GM19240 (cell line): Measurements from ENCODE around the gene SORBS1.

Experiments
- DNase-seq: peaks from one replicate; pipeline ENCODE4 v3.0.0; 2011; ENCODE audit warnings: low spot score; ENCODE audit not compliant: insufficient read length

Gene SORBS1

GRCh38 chr10:95566136-95566535 is 5.0 kb upstream of the SORBS1 start:
- DNase-seq, result no peak

DNA sequence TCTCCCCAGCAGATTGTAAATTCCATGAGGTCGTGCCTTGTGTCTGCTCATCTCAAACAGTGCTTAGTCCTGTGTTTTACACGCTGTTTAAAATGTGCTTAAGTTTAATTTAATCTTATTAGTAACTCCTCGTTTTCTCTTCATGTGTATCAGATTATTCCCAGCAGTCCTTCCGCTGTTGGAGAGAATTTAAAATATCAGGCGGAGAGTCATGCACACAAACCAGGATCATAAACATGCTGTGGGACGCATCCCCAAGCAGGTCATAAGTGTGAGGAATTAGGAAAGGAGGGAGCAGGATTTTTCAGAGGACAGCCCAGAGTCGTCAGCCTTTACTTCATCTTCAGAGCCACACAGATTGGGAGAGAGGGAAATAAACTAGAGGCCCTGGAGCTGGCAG is 4.2 kb upstream of the SORBS1 start:
- DNase-seq, result no peak

DNA sequence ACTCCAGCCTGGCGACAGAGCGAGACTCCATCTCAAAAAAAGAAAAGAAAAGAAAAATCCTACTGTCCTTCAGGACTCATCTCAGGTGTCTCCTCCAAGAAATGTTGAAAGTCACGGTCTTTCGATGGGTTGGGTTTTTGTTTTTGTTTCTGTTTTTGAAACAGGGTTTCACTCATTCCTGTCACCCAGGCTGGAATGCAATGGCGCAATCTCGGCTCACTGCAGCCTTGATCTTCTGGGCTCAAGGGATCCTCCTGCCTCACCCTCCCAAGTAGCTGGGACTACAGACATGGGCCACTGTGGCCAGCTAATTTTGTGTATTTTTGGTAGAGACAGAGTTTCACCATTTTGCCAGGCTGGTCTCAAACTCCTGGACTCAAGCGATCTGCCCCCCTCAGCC is 3.1 kb upstream of the SORBS1 start:
- DNase-seq, result no peak

- DNase-seq, result no peak
Measured at GRCh38 chr10:95562341-95562965, 1.3 kb upstream of the SORBS1 start.

DNA sequence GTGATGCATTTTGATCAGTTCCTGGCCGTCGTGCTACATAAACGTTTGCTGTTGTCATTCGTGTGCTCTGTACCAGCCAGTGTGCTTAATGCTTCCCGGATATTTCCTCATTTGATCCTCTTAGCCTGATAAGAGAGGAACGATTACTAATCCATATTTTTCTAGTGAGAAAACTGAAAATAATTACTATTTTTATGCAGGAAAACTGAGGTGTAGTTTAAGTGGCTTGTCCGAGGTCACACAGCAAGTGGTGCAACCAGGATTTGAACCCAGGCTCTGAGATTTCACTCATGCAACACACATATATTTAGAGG is 650 bp upstream of the SORBS1 start:
- no peak for DNase-seq

DNA sequence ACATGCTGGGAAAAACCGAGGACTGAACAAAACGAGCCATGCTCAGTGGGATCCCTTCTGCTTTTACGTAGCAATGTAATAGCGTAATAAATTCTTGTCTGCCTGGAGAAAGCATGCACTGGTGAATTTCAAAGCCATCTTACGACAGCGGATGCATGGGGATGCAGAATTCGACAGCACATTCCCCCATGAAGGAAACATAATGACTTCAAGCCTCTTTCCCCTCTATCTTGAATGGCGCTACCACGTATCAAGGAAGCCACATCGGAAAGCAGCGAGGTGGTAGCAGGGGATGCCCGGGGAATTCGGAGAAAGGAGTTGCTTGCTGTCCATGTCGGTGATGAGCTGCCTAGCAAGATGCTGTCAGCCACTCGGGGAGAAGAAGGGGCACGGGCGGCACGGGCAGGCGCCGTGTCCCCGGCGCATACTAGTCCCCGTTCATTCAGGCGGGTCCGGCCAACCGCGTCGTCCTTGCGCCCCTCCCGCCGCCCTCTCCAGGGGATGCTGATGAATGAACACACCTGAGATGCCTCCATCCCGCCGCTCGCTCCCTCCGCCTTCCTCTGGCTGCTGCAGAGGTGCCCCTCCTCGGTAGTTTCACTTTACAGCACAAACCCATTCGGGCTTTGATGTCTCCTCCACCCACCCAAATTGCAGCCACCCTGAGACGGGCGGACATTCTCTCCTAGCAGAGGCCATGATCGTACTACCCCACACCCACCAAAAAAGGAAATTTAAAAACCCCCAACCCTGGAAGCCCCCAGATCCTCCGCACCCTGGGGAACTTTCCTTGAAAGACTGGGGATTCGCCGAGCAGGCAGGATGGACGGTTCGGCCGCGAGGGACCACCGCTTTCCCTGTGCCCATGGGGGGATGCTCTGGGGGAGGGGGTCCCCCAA is 644 bp downstream of the SORBS1 start:
- peak; percentile 35 for DNase-seq

DNA sequence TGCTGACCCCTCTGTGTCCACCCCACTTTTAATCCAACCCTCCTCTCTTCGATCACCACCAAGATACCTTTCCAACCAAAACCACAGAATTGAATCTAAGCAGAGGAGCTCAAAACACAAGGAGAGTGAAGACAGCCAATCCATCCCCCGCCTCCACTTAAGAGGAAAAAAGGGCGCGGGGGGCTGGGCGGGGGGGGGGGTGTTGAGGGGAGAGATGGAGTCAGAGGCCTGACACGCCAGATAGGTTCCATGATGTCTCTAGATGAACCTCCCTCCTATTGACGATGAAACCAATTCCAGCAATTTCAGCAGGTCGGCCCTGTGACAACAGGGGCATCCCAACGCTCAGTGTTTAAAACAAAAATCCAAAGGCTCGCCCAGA is 1.3 kb downstream of the SORBS1 start:
- no peak for DNase-seq

- DNase-seq, result no peak
Measured at GRCh38 chr10:95559471-95559870, 1.7 kb downstream of the SORBS1 start.

DNA sequence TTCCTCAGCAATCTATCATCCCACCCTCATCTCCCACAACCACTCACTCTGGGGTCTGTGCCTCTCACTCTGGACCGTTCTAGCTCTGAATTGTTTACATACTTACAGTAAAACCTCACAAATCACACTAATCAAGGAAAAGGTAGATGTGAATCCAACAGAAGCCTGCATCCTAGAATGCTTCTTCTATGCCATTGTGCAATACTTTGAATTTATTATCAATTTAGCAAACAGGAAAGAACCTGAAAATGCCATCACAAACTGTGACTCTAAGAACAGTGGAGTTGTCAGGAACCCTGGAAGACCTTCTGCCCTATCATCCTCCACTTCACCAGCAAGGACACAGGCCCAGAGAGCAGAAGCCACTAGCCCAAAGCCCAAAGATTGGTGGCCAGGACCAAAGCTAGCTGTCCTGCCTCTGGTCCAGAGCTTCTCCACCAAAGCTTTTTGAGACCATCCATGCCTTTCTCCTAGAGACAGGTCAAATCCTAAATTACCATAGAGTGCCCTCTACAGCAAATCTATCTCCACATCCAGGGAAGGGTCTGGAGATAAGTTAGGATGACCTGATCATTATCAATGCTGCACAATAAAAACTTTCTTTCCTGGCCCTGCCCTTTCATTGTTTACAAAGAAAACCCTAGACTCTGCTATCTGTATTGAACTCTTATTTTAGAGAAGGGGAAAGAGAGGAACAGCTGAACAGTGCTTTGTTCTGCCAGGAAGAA is 2.4 kb downstream of the SORBS1 start:
- DNase-seq, result no peak

- DNase-seq, result no peak
Measured at GRCh38 chr10:95556994-95557767, 4.0 kb downstream of the SORBS1 start.

- no peak for DNase-seq
Measured at GRCh38 chr10:95553674-95554073, 7.5 kb downstream of the SORBS1 start.

DNA sequence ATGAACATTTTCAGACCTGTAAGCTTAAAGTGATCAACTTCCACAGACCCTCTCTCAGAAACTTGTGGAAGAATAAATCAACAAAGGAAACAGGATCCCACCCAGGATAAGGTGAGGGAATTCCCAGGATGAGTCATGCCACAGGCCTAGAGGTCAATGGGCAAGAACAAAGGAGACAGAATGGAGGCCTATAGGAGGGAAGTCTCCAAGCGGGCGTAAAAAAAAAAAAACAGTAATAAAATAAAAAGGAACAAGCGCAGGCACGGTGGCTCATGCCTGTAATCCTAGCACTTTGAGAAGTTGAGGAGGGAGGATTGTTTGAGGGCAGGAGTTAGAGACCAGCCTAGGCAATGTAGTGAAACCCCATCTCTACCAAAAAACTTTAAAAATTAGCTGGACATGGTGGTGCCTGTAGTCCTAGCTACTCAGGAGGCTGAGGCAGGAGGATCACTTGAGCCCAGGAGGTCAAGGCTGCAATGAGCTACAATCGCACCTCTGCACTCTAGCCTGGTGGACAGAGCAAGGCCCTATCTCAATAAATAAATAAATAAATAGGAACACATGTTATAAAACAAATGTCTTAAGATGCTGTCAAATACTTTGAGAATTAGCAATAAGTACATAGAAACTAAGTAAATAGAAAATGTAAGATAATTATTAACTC is 8.4 kb downstream of the SORBS1 start:
- DNase-seq, result no peak

DNA sequence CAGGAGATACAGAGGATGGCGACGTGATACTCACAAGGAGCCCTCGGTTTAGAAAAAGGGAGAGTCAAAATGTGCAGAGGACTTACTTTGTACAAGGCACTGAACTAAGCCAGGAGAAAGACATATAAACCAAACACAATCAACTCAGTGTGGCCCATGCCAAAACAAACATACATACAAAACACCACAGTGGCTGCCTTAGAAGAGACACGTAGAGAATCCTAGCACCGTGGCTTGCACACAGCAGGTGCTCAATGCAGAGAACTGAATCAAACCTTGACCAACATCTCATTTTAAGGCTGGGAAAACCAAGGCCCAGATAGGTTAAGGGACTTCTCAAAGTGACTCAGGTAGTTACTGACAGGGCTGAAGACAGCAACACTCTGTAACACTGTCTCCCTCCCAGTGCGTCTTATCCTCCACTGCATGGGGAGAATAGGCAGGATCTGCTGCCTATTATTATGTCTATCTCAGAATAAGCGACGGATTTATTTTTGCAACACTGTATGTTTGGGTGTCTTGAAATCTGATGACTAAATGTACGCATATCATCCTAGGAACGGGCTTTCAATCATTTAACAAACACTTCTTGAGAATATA is 11.0 kb downstream of the SORBS1 start:
- no peak for DNase-seq

DNA sequence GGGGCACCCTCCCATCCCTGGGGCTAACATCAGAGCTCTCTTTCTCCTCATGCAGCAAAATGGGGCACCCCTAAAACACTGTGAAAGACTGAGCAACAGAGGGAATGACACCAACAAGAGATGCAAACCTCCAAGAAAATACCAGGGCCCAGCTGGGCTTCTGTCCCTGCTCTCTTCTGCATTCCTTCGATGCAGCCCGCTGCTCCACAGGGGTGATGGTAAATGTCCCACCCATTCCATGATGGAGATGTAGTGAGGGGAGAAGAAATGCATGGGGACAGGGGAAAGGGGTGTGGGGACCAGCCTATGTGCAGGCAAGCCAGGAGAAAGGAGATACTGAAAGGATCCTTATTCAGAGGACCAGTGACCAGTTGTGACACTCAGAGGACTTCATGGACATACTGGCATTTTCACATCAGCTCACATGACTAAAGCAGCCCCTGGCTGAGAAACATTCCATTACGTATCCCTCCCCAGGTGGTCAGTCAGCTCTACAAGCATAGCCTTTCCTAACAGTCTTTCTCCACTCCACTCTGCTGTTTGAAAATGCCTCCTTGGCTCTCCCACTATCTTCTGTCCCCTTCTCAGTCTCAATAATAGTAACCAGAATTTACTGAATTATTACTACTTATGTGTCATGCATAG is 13.3 kb downstream of the SORBS1 start:
- DNase-seq, result no peak

- DNase-seq, result no peak
Measured at GRCh38 chr10:95547197-95547596, 14.0 kb downstream of the SORBS1 start.

- no peak for DNase-seq
Measured at GRCh38 chr10:95545981-95546380, 15.2 kb downstream of the SORBS1 start.

DNA sequence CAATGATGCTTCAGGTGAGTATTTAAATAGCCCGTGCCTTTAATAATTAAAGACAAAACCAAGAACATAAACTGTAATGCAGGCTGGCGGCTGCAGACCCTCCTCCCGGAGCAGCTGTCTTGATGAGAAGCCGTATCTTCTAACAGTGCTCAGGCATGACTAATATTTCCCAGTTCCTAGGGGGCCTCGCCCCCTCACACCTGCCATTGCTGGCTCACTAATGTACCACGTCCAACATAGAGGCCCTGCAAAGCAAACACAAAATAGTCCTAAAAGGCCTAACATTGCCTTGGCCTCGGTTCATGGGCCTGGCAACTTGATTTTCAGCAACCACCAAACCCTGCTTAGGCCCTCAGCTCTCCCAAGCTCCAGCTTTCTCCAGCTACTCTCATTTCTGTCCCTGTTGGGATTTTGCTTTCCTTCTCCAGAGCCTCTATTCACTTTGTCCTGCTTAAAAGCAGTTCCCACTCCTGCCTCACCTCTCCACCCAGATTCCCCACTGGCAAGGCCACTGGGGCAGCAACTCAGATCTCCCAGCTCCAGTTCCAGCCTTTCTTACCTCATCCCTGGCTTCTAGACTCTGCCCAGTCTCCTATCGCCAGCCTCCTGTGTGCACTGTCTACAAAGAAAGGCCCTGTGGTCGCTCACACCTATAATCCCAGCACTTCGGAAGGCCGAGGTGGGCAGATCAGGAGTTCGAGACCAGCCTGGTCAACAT is 16.2 kb downstream of the SORBS1 start:
- no peak for DNase-seq

DNA sequence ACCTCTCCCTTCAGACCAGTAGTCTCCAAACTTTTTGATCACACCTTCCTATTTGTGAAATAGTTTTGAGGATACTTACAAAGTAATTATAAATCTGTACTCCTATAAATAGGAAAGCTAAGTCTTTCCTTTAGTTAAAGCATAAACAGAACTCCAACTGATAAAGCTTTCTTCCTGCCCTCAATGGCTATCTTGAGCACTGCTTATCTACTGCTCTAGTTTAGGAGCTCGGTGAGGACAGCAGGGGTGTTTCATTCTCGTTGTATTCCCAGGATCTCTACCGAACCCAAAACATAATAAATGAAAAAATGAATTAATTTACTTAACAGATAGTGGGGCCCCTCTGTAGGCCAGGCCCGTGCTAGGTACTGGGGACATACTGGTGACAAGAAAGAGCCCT is 17.7 kb downstream of the SORBS1 start:
- DNase-seq, result no peak

DNA sequence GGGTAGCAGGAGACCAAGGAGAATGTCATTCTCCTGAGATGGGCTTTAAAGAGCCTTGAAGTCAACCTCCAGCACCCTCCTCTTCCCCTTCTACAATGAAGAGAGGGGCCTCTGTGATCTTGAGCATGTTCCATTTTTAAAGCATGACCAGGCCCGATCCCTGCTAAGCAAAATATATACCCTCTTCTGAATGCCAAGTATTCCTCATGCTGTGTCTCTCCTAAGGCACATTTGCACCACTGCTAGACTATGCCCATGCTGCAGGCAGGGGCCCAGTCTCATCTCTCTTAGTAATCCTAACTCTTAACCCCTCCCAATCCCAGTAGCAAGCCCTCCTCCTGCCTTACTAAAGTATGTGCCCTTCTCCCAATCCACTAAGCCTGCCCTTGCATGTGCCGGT is 18.4 kb downstream of the SORBS1 start:
- no peak for DNase-seq

DNA sequence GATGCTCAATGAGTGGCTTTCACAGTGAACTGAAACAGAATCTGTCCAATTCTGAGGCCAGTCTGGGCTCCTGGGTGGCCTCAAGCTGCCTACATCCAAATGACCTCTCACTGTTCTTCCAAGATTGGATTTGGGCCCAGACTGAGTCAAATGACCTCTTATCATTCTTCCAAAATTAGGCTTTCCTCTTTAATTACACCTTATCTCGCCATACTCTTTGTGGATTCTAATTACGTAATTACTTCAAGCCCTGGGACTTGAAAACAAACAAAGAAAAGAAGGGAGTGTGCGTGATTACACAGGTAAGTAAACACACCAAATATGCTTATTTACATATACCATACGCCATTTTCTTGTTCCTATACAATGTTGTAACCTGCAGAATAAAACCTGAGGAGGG is 18.8 kb downstream of the SORBS1 start:
- no peak for DNase-seq
